ENCODE measurements around the gene EGFR.

- TF ChIP-seq, protein P1, sequence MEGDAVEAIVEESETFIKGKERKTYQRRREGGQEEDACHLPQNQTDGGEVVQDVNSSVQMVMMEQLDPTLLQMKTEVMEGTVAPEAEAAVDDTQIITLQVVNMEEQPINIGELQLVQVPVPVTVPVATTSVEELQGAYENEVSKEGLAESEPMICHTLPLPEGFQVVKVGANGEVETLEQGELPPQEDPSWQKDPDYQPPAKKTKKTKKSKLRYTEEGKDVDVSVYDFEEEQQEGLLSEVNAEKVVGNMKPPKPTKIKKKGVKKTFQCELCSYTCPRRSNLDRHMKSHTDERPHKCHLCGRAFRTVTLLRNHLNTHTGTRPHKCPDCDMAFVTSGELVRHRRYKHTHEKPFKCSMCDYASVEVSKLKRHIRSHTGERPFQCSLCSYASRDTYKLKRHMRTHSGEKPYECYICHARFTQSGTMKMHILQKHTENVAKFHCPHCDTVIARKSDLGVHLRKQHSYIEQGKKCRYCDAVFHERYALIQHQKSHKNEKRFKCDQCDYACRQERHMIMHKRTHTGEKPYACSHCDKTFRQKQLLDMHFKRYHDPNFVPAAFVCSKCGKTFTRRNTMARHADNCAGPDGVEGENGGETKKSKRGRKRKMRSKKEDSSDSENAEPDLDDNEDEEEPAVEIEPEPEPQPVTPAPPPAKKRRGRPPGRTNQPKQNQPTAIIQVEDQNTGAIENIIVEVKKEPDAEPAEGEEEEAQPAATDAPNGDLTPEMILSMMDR (conservative IDR thresholded peaks at IDR 0.05): no peak
- TF ChIP-seq ZFX (IDR thresholded peaks at IDR 0.05): no peak
Measured at GRCh38 chr7:55104712-55105433, 86.1 kb downstream of the EGFR start.

Data from C4-2B (cell line).